ENCODE measurements around the gene UBQLNL.

- TF ChIP-seq CTCF (IDR thresholded peaks at IDR 0.05 in 4 of 5, conservative IDR thresholded peaks at IDR 0.05 in 1 of 5) (no peak), POLR2A (IDR thresholded peaks at IDR 0.05) (no peak)
These were observed 36.8 kb upstream of the UBQLNL start for GRCh38 chr11:5553343-5553742.

All from gastrocnemius medialis (tissue), 4 donors.